Effector memory CD8-positive, alpha-beta T cell (primary cell): ENCODE data around the gene ENPP3.

ENCODE experiments used
- ATAC-seq: fragments of 150-1000 bp; cut with Tn5 transposase; replicated peaks from 2 replicates; pipeline ENCODE4 v1.10.0; 2021; ENCODE audit warnings: mild to moderate bottlenecking, moderate library complexity
- DNase-seq, 3 experiments: peaks; one replicate each; pipeline ENCODE4 v3.0.0; 2021
- H3K27ac Mint-ChIP-seq, 2 donors: one replicate each; pipeline ENCODE4 v1.8.0; 2022; ENCODE audit warnings: mild to moderate bottlenecking in 2 of 2, mixed read lengths in 2 of 2, moderate library complexity in 2 of 2
- H3K27me3 Mint-ChIP-seq, 2 donors: one replicate each; pipeline ENCODE4 v1.8.0; 2022; ENCODE audit warnings: mixed read lengths in 2 of 2
- H3K36me3 Mint-ChIP-seq: one replicate; pipeline ENCODE4 v1.8.0; 2022; ENCODE audit warnings: mild to moderate bottlenecking, moderate library complexity, mixed read lengths; ENCODE audit not compliant: insufficient read depth
- H3K4me1 Mint-ChIP-seq, 2 donors: one replicate each; pipeline ENCODE4 v1.8.0; 2022; ENCODE audit warnings: low read depth in 2 of 2, mixed read lengths in 2 of 2
- H3K4me3 Mint-ChIP-seq, 2 donors: one replicate each; pipeline ENCODE4 v1.8.0; 2022; ENCODE audit warnings: mild to moderate bottlenecking in 2 of 2, mixed read lengths in 2 of 2, moderate library complexity in 2 of 2
- H3K9me3 Mint-ChIP-seq, 2 donors: one replicate each; pipeline ENCODE4 v1.8.0; 2022; ENCODE audit warnings: mixed read lengths in 2 of 2

Gene ENPP3

GRCh38 chr6:131761060-131761761, 124.1 kb downstream of the ENPP3 start:
- Mint-ChIP-seq H3K4me1 (no peaks in the 10 kb centered on the region), H3K4me3 (no peak overlapping the region), H3K36me3 (no peaks in the 10 kb centered on the region), H3K27me3 (peaks cover 21 to 27% of the 10 kb centered on the region in 2 donors), H3K27ac (no peak overlapping the region), H3K9me3 (no peaks in the 10 kb centered on the region)
- DNase-seq = no peak
- ATAC-seq = no peak

- H3K27me3 Mint-ChIP-seq = peaks cover 16 to 22% of the 10 kb centered on the region in 2 donors
- H3K27ac Mint-ChIP-seq = no peak overlapping the region
- H3K4me3 Mint-ChIP-seq = no peak overlapping the region
- DNase-seq = no peak
- no peaks in the 10 kb centered on the region for H3K36me3 Mint-ChIP-seq
- H3K4me1 Mint-ChIP-seq = no peaks in the 10 kb centered on the region
- no peaks in the 10 kb centered on the region for H3K9me3 Mint-ChIP-seq
- no peak for ATAC-seq
Measured at GRCh38 chr6:131761762-131762067, 124.6 kb downstream of the ENPP3 start.

GRCh38 chr6:131762984-131763383, 125.9 kb downstream of the ENPP3 start:
- H3K27ac Mint-ChIP-seq = no peak overlapping the region
- no peaks in the 10 kb centered on the region for H3K36me3 Mint-ChIP-seq
- DNase-seq (no peak), ATAC-seq (no peak)
- no peaks in the 10 kb centered on the region for H3K9me3 Mint-ChIP-seq
- peaks cover 14 to 16% of the 10 kb centered on the region in 2 donors for H3K27me3 Mint-ChIP-seq
- H3K4me1 Mint-ChIP-seq = no peaks in the 10 kb centered on the region
- no peak overlapping the region for H3K4me3 Mint-ChIP-seq

- no peak overlapping the region for H3K27ac Mint-ChIP-seq
- no peak overlapping the region for H3K4me3 Mint-ChIP-seq
- H3K27me3 Mint-ChIP-seq = peaks cover 14 to 24% of the 10 kb centered on the region in 2 donors
- H3K9me3 Mint-ChIP-seq = peaks cover 0 to 1% of the 10 kb centered on the region in 2 donors
- ATAC-seq (no peak), DNase-seq (no peak)
- H3K4me1 Mint-ChIP-seq = peaks cover 0 to 2% of the 10 kb centered on the region in 2 donors
- no peaks in the 10 kb centered on the region for H3K36me3 Mint-ChIP-seq
Measured at GRCh38 chr6:131763749-131764148, 126.6 kb downstream of the ENPP3 start.

GRCh38 chr6:131764350-131764749, 127.2 kb downstream of the ENPP3 start:
- H3K4me3 Mint-ChIP-seq = no peak overlapping the region
- ATAC-seq = no peak
- peaks cover 0 to 2% of the 10 kb centered on the region in 2 donors for H3K4me1 Mint-ChIP-seq
- no peak overlapping the region for H3K27ac Mint-ChIP-seq
- DNase-seq = no peak
- H3K27me3 Mint-ChIP-seq = peaks cover 14 to 26% of the 10 kb centered on the region in 2 donors
- no peaks in the 10 kb centered on the region for H3K36me3 Mint-ChIP-seq
- peaks cover 0 to 1% of the 10 kb centered on the region in 2 donors for H3K9me3 Mint-ChIP-seq

DNA sequence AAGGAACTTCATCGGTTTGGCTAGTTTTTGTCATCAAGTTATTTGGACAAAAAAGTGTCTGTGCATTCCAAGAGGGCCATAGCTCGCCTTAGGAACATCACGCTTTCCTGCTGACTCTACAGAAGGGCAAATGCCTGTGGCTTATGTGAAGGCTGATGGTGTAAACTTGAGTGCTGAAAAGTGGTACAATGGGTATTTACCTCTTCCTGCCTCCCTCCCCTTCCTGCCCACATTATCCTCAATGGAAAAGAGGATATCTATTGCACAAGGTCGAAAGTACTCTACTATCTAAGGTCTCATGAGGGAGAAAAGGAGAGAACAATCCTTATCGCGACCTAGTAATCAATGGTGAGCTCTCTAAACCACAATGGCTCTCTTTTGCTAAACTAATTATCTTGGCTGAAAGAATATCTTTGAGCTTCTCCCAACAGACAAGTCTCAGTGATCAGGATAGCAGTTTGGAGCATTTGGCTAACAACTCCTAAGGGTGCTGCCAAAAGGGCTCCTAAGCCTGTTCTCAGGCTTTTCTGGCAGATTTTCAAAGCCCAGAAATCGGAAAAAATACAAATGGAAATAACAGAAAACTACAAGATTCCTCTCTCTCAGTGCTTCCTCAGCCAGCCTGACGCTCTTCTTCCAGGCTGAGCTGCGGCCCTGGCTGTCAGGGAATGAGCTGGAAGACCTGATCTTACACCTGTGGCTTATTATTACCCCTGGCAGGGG, 128.1 kb downstream of the ENPP3 start:
- Mint-ChIP-seq H3K4me1 (peaks cover 0 to 2% of the 10 kb centered on the region in 2 donors), H3K36me3 (no peaks in the 10 kb centered on the region), H3K27ac (no peak overlapping the region), H3K9me3 (peaks cover 0 to 1% of the 10 kb centered on the region in 2 donors), H3K4me3 (no peak overlapping the region), H3K27me3 (peaks cover 20 to 26% of the 10 kb centered on the region in 2 donors)
- DNase-seq (no peak), ATAC-seq (no peak)

- Mint-ChIP-seq H3K27ac (no peak overlapping the region), H3K27me3 (peaks cover 24 to 26% of the 10 kb centered on the region in 2 donors), H3K9me3 (peaks cover 0 to 1% of the 10 kb centered on the region in 2 donors), H3K36me3 (no peaks in the 10 kb centered on the region), H3K4me3 (no peak overlapping the region), H3K4me1 (peaks cover 0 to 2% of the 10 kb centered on the region in 2 donors)
- ATAC-seq (no peak), DNase-seq (no peak)
Measured at GRCh38 chr6:131765804-131766135, 128.7 kb downstream of the ENPP3 start.

DNA sequence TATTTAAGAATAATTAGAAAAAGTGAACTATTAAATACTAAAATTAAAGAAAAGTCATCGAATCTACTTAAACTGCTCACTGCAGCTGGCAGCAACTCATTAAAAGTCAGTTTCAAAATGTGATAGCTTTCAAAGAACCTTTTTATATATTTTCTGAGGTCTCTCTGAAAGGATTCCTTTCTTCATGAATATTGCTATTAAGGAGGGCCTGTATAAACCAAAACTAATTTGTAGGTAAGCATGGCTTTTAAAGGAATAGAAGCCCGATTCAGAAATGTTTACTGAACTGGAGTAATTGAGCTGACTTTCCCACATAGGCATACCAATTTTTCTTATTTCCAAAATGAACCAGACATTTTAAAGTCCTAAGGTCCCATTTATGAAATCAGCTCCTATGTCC, 129.5 kb downstream of the ENPP3 start:
- H3K27me3 Mint-ChIP-seq = peaks cover 26 to 29% of the 10 kb centered on the region in 2 donors
- H3K4me3 Mint-ChIP-seq = no peak overlapping the region
- peaks cover 0 to 1% of the 10 kb centered on the region in 2 donors for H3K9me3 Mint-ChIP-seq
- DNase-seq (no peak), ATAC-seq (no peak)
- peaks cover 0 to 2% of the 10 kb centered on the region in 2 donors for H3K4me1 Mint-ChIP-seq
- H3K36me3 Mint-ChIP-seq = no peaks in the 10 kb centered on the region
- no peak overlapping the region for H3K27ac Mint-ChIP-seq

DNA sequence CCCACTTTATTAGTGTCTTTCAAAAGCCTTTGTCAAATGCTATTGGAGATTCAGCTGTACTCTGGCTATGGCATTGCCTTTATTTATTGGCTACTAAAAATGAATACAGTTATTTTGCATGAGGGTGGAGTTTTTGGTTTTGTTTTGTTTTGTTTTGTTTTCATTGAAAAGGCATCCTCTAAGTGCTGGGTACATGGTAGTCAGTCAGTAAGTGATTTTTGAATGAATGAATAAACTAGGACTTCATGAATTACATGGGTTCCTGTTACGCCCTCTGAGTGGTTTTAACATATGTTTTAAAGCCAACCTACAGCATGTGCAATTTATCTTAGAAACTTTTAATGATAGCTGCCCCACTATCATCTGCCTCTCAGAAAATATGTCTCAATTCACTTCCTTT, 131.9 kb downstream of the ENPP3 start:
- Mint-ChIP-seq H3K27ac (no peak overlapping the region), H3K36me3 (no peaks in the 10 kb centered on the region), H3K9me3 (peaks cover 0 to 1% of the 10 kb centered on the region in 2 donors), H3K27me3 (peaks cover 32 to 35% of the 10 kb centered on the region in 2 donors), H3K4me1 (peaks cover 0 to 2% of the 10 kb centered on the region in 2 donors), H3K4me3 (no peak overlapping the region)
- DNase-seq (no peak), ATAC-seq (no peak)

- peaks cover 0 to 2% of the 10 kb centered on the region in 2 donors for H3K4me1 Mint-ChIP-seq
- H3K4me3 Mint-ChIP-seq = no peak overlapping the region
- H3K27me3 Mint-ChIP-seq = peaks cover 34 to 35% of the 10 kb centered on the region in 2 donors
- DNase-seq (no peak), ATAC-seq (no peak)
- H3K36me3 Mint-ChIP-seq = no peaks in the 10 kb centered on the region
- H3K27ac Mint-ChIP-seq = no peak overlapping the region
- H3K9me3 Mint-ChIP-seq = peaks cover 0 to 1% of the 10 kb centered on the region in 2 donors
Measured at GRCh38 chr6:131769385-131770141, 132.5 kb downstream of the ENPP3 start.

DNA sequence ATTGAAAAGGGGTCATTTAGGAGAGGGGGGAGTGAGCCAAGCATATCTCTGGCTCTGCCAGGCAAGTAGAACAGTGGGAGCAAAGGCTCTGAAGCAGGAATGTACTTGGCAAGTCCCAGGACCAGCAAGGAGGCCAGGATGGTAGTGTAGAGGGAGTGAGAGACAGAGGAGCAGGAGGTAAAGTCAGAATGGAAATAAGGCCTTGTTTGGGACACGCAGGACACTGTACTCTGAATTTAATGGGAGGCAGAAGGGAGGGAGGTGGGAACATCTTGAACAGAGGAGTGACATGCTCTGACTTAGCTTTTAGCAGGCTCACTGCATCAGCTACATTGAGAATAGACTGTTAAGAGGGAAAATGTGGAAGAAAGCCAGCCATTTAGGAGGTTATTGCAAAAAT, 133.7 kb downstream of the ENPP3 start:
- ATAC-seq (no peak), DNase-seq (no peak)
- peaks cover 30 to 31% of the 10 kb centered on the region in 2 donors for H3K27me3 Mint-ChIP-seq
- peaks cover 0 to 1% of the 10 kb centered on the region in 2 donors for H3K9me3 Mint-ChIP-seq
- no peak overlapping the region for H3K27ac Mint-ChIP-seq
- no peak overlapping the region for H3K4me3 Mint-ChIP-seq
- peaks cover 0 to 2% of the 10 kb centered on the region in 2 donors for H3K4me1 Mint-ChIP-seq
- no peaks in the 10 kb centered on the region for H3K36me3 Mint-ChIP-seq

GRCh38 chr6:131773284-131773950, 136.3 kb downstream of the ENPP3 start:
- no peak for DNase-seq
- H3K9me3 Mint-ChIP-seq = peaks cover 0 to 1% of the 10 kb centered on the region in 2 donors
- no peaks in the 10 kb centered on the region for H3K36me3 Mint-ChIP-seq
- no peak overlapping the region for H3K27ac Mint-ChIP-seq
- peaks cover 0 to 2% of the 10 kb centered on the region in 2 donors for H3K4me1 Mint-ChIP-seq
- H3K4me3 Mint-ChIP-seq = no peak overlapping the region
- H3K27me3 Mint-ChIP-seq = peaks cover 22 to 29% of the 10 kb centered on the region in 2 donors
- no peak for ATAC-seq

GRCh38 chr6:131775886-131776285, 138.8 kb downstream of the ENPP3 start:
- peaks cover 14 to 27% of the 10 kb centered on the region in 2 donors for H3K27me3 Mint-ChIP-seq
- H3K36me3 Mint-ChIP-seq = no peaks in the 10 kb centered on the region
- ATAC-seq (no peak), DNase-seq (no peak)
- H3K4me1 Mint-ChIP-seq = no peaks in the 10 kb centered on the region
- H3K9me3 Mint-ChIP-seq = no peaks in the 10 kb centered on the region
- H3K4me3 Mint-ChIP-seq = no peak overlapping the region
- no peak overlapping the region for H3K27ac Mint-ChIP-seq
